ENCODE measurements around the gene PLAAT3. TPM values are rescaled to one million over a fixed set of nuclear protein-coding genes. Genes with fewer than 3 reads are reported as not detected.

PLAAT3 gene
- polyA plus RNA-seq, 1 of the 3 experiments (the other 2 are of a cell fraction): 44.0 TPM

- TF ChIP-seq REST (IDR thresholded peaks at IDR 0.05; ENCODE audit: low read depth, low read length) (no peak), FOSL2 (IDR thresholded peaks at IDR 0.05; ENCODE audit: borderline replicate concordance, low read depth) (no peak), NRF1 (IDR thresholded peaks at IDR 0.05; ENCODE audit: low read depth, low read length) (no peak), ELF1 (IDR thresholded peaks at IDR 0.05) (no peak), PBX3 (IDR thresholded peaks at IDR 0.05) (no peak), MXI1 (IDR thresholded peaks at IDR 0.05; ENCODE audit: low read depth, low read length) (no peak), GATA2 (CRISPR knock-in tag; IDR thresholded peaks at IDR 0.05) (no peak), MAX (IDR thresholded peaks at IDR 0.05; ENCODE audit: low read depth) (no peak), TCF12 (IDR thresholded peaks at IDR 0.05) (no peak), JUND (IDR thresholded peaks at IDR 0.05) (no peak)
Measured at GRCh38 chr11:63652671-63653070, 38.4 kb upstream of the PLAAT3 start (continued).

- no peaks in the 10 kb centered on the region for H3K4me1 ChIP-seq (ENCODE audit: control insufficient read depth in 1 of 2, insufficient read depth in 2 of 2, low read depth in 1 of 2, low read length in 1 of 2)
- H3K36me3 ChIP-seq (replicated peaks in 1 of 2; ENCODE audit: control insufficient read depth in 1 of 2, insufficient read depth in 2 of 2, low read length in 1 of 2): peaks cover 44 to 58% of the 10 kb centered on the region in 2 experiments
- H3K9ac ChIP-seq: no peak overlapping the region
- WGBS (ENCODE audit: low lambda C conversion rate): 82% methylated on average over 3 of the region's 3 CpGs
- peaks cover 3% of the 10 kb centered on the region; the same call in 1 of the 2 replicates for H3K79me2 ChIP-seq (ENCODE audit: insufficient read depth)
- no peak overlapping the region for H3K4me3 ChIP-seq (ENCODE audit: low read depth in 2 of 2, low read length in 1 of 2)
- POLR2A ChIA-PET: no interaction called here
- H2AFZ ChIP-seq (ENCODE audit: low read depth): no peak overlapping the region
- no peaks in the 10 kb centered on the region for H3K9me3 ChIP-seq
- CTCF ChIA-PET: interaction anchor here (0.6 to 9.8 kb wide), 6 partner anchors 38 to 165 kb away, joined by 3 to 146 read pairs (median 4); partner anchors contain the start of gene ZFTA
- no peak overlapping the region for H3K4me2 ChIP-seq
- DNase-seq: no peak
- no peaks in the 10 kb centered on the region for H3K27me3 ChIP-seq (ENCODE audit: insufficient read depth)
- no peaks in the 10 kb centered on the region for H4K20me1 ChIP-seq (ENCODE audit: insufficient read depth)
- no peak overlapping the region for H3K27ac ChIP-seq (ENCODE audit: low read depth in 2 of 2, low read length in 1 of 2)
- TF ChIP-seq GATA2 (CRISPR knock-in tag; IDR thresholded peaks at IDR 0.05) (no peak), RCOR1 (IDR thresholded peaks at IDR 0.05; ENCODE audit: low read length) (no peak), SIN3A (IDR thresholded peaks at IDR 0.05; ENCODE audit: borderline replicate concordance, low read depth, low read length) (no peak), RAD21 (IDR thresholded peaks at IDR 0.05; ENCODE audit: low read length) (no peak), NFIC (IDR thresholded peaks at IDR 0.05; ENCODE audit: borderline replicate concordance) (no peak), TEAD4 (IDR thresholded peaks at IDR 0.05; ENCODE audit: borderline replicate concordance, insufficient read depth) (no peak), YY1 (IDR thresholded peaks at IDR 0.05; ENCODE audit: low read depth) (no peak), SMC3 (IDR thresholded peaks at IDR 0.05; ENCODE audit: low read depth, low read length) (no peak), IRF3 (IDR thresholded peaks at IDR 0.05; ENCODE audit: low read depth, low read length) (no peak), MEF2A (IDR thresholded peaks at IDR 0.05; ENCODE audit: borderline replicate concordance, low read depth) (no peak), MAX (IDR thresholded peaks at IDR 0.05; ENCODE audit: low read depth) (no peak), GABPA (IDR thresholded peaks at IDR 0.05; ENCODE audit: low read depth) (no peak), NRF1 (IDR thresholded peaks at IDR 0.05; ENCODE audit: low read depth, low read length) (no peak), ZBTB33 (IDR thresholded peaks at IDR 0.05; ENCODE audit: borderline replicate concordance, low read depth) (no peak), RFX5 (IDR thresholded peaks at IDR 0.05; ENCODE audit: low read length) (no peak), USF2 (IDR thresholded peaks at IDR 0.05; ENCODE audit: borderline replicate concordance, low read depth, low read length) (no peak)
- peaks cover 4% of the 10 kb centered on the region for H3F3A ChIP-seq (replicated peaks; ENCODE audit: insufficient read depth)
- H3K9me2 ChIP-seq: no peaks in the 10 kb centered on the region
Measured at GRCh38 chr11:63643205-63643604, 29.0 kb upstream of the PLAAT3 start.
